HCT116 (cell line): ENCODE results near the gene ANKLE2. TPM values are rescaled to one million over a fixed set of nuclear protein-coding genes. Genes with fewer than 3 reads are reported as not detected.

Experiments
- ATAC-seq: fragments of 200-7000 bp; cut with Tn5 transposase; 2 replicates; pipeline ENCODE4 v1.9.1; 2020; ENCODE audit warnings: mild to moderate bottlenecking, moderate library complexity
- BruUV-seq: library from RNA; stranded (reverse); fragments of 400-500 nt; replicated peaks from 2 replicates; lab custom pipeline; 2021; lab: Mats Ljungman, UMichigan
- CTCF ChIA-PET: fragments of 300-600 bp; sonication (Branson Sonifier 250); formaldehyde crosslinking; loops from one replicate; lab custom pipeline; 2021; ENCODE audit warnings: antibody characterized with exemption; lab: Charles Lee
- POLR2A ChIA-PET: fragments of 300-600, 350-600 bp; sonication (Branson Sonifier 250); formaldehyde crosslinking; loops from one replicate; lab custom pipeline; 2021; ENCODE audit warnings: antibody characterized with exemption; lab: Charles Lee
- RAD21 ChIA-PET, 2 experiments: fragments of 300-600 bp; sonication (Branson Sonifier 250); formaldehyde crosslinking; loops; one replicate each; lab custom pipeline; 2023; ENCODE audit warnings: low total read pairs in 2 of 2; ENCODE audit not compliant: uncharacterized antibody in 2 of 2, unreplicated experiment in 2 of 2, low non-redundant PET in 1 of 2; lab: Charles Lee
- DNase-seq: peaks from one replicate; pipeline ENCODE4 v3.0.0-alpha.2; 2010; ENCODE audit warnings: low read depth, low spot score
- H2AFZ ChIP-seq: fragments of 200-600 bp; shearing (Covaris generic), sonication (generic); 2 replicates; pipeline ENCODE4 v1.6.1; 2017; ENCODE audit warnings: low read depth, mixed run types, mixed read lengths, antibody characterized with exemption, low read length; ENCODE audit not compliant: poor library complexity, severe bottlenecking
- H3K27ac ChIP-seq: 2 replicates; pipeline ENCODE4 v1.5.1; 2012; ENCODE audit warnings: low read depth, low read length
- H3K27me3 ChIP-seq: fragments of 200-600 bp; sonication (generic); 2 replicates; pipeline ENCODE4 v1.6.1; 2016; ENCODE audit warnings: mixed run types, low read length, mixed read lengths; ENCODE audit not compliant: insufficient read depth
- H3K36me3 ChIP-seq, 2 experiments: fragments of 200-500 bp in 1 of 2; fragments of 200-600 bp in 1 of 2; sonication (Bioruptor generic) in 1 of 2; sonication (generic) in 1 of 2; 2 replicates each; pipeline versions ENCODE4 v1.5.1 to v1.6.1; 2014 to 2016; ENCODE audit warnings: low read length in 2 of 2, inconsistent platforms in 1 of 2, mixed read lengths in 1 of 2, mixed run types in 1 of 2; ENCODE audit not compliant: insufficient read depth in 2 of 2, control insufficient read depth in 1 of 2
- H3K4me1 ChIP-seq, 2 experiments: fragments of 200-600 bp in 1 of 2; sonication (generic) in 1 of 2; 2 replicates each; pipeline versions ENCODE4 v1.5.1 to v1.6.1; 2012 to 2017; ENCODE audit warnings: low read length in 2 of 2, inconsistent platforms in 1 of 2, mild to moderate bottlenecking in 1 of 2, mixed read lengths in 1 of 2, mixed run types in 1 of 2, moderate library complexity in 1 of 2; ENCODE audit not compliant: insufficient read depth in 2 of 2, control insufficient read depth in 1 of 2
- H3K4me2 ChIP-seq: fragments of 200-600 bp; sonication (generic); 2 replicates; pipeline ENCODE4 v1.6.1; 2017; ENCODE audit warnings: mixed run types, low read length, mixed read lengths
- H3K4me3 ChIP-seq, 2 experiments: fragments of 200-600 bp in 1 of 2; sonication (generic) in 1 of 2; replicated peaks in 1 of 2; 2 replicates each; pipeline ENCODE4 v1.5.1; 2011 to 2016; ENCODE audit warnings: low read length in 2 of 2, control low read depth in 1 of 2, low read depth in 1 of 2, mild to moderate bottlenecking in 1 of 2, mixed read lengths in 1 of 2, mixed run types in 1 of 2
- H3K79me2 ChIP-seq: fragments of 200-600 bp; sonication (generic); 2 replicates; pipeline ENCODE4 v1.6.1; 2017; ENCODE audit warnings: mild to moderate bottlenecking, mixed run types, low read length, moderate library complexity, mixed read lengths; ENCODE audit not compliant: insufficient read depth
- H3K9ac ChIP-seq: fragments of 200-600 bp; sonication (generic); 2 replicates; pipeline ENCODE4 v1.6.1; 2016; ENCODE audit warnings: low read length, mixed read lengths
- H3K9me2 ChIP-seq: fragments of 200-600 bp; sonication (generic), shearing (Covaris generic); 2 replicates; pipeline ENCODE4 v1.6.1; 2017; ENCODE audit warnings: mixed run types, mild to moderate bottlenecking, moderate library complexity; ENCODE audit not compliant: insufficient read depth
- H3K9me3 ChIP-seq, 2 experiments: fragments of 200-500 bp in 1 of 2; fragments of 200-600 bp in 1 of 2; sonication (Bioruptor generic) in 1 of 2; sonication (generic) in 1 of 2; 2 replicates each; pipeline ENCODE4 v1.6.1; 2014 to 2017; ENCODE audit warnings: low read length in 2 of 2, mixed read lengths in 2 of 2, inconsistent platforms in 1 of 2, low read depth in 1 of 2, mild to moderate bottlenecking in 1 of 2, mixed run types in 1 of 2, moderate library complexity in 1 of 2; ENCODE audit not compliant: control insufficient read depth in 1 of 2, insufficient read depth in 1 of 2
- H4K20me1 ChIP-seq: fragments of 200-600 bp; sonication (generic), shearing (Covaris generic); 2 replicates; pipeline ENCODE4 v1.6.1; 2017; ENCODE audit warnings: mixed run types, mild to moderate bottlenecking, moderate library complexity; ENCODE audit not compliant: insufficient read depth
- ATF3 ChIP-seq: IDR thresholded peaks from 2 replicates; pipeline ENCODE4 v1.6.1; 2012
- CBX3 ChIP-seq: IDR thresholded peaks from 2 replicates; pipeline ENCODE4 v1.6.1; 2012; ENCODE audit warnings: low read depth
- CEBPB ChIP-seq: IDR thresholded peaks from 2 replicates; pipeline ENCODE4 v1.6.1; 2012; ENCODE audit warnings: low read depth
- CTCF ChIP-seq, 3 experiments: fragments of 200-600 bp in 1 of 3; sonication (generic) in 1 of 3; IDR thresholded peaks in 2 of 3; conservative IDR thresholded peaks in 1 of 3; 2 replicates each; pipeline ENCODE4 v1.5.1; 2012 to 2017; ENCODE audit warnings: low read depth in 2 of 3, low read length in 2 of 3, antibody characterized with exemption in 1 of 3, borderline replicate concordance in 1 of 3, control low read depth in 1 of 3, mild to moderate bottlenecking in 1 of 3, mixed read lengths in 1 of 3, mixed run types in 1 of 3, moderate library complexity in 1 of 3; ENCODE audit not compliant: insufficient read depth in 1 of 3
- ELF1 ChIP-seq: IDR thresholded peaks from 2 replicates; pipeline ENCODE4 v1.6.1; 2012; ENCODE audit warnings: low read depth, borderline replicate concordance
- EZH2phosphoT487 ChIP-seq: fragments of 200-600 bp; IDR thresholded peaks from 2 replicates; pipeline ENCODE4 v1.6.1; 2018; ENCODE audit warnings: antibody characterized with exemption, borderline replicate concordance
- JUND ChIP-seq: IDR thresholded peaks from 2 replicates; pipeline ENCODE4 v1.6.1; 2012
- MAX ChIP-seq: IDR thresholded peaks from 2 replicates; pipeline ENCODE4 v1.6.1; 2012
- SIN3A ChIP-seq: IDR thresholded peaks from 2 replicates; pipeline ENCODE4 v1.6.1; 2012; ENCODE audit warnings: low read depth
- SRF ChIP-seq: IDR thresholded peaks from 2 replicates; pipeline ENCODE4 v1.6.1; 2012; ENCODE audit warnings: low read depth
- ZBTB33 ChIP-seq: IDR thresholded peaks from 2 replicates; pipeline ENCODE4 v1.6.1; 2011; ENCODE audit warnings: mild to moderate bottlenecking, low read length, moderate library complexity; ENCODE audit not compliant: insufficient replicate concordance; ENCODE audit errors: extremely low read depth
- ZFX ChIP-seq: fragments of 450-650 bp; IDR thresholded peaks from 2 replicates; pipeline ENCODE4 v1.6.1; 2017
- ZNF274 ChIP-seq: fragments of 200-500 bp; sonication (Bioruptor generic); IDR thresholded peaks from 2 replicates; pipeline ENCODE4 v1.6.1; 2014; ENCODE audit warnings: mild to moderate bottlenecking, low read depth, low read length, inconsistent platforms
- intact Hi-C: fragments of 100-400 bp; cut with micrococcal nuclease; formaldehyde crosslinking; loops from 2 replicates; pipeline ENCODE4 v1.10.0; 2022
- total RNA-seq: library from RNA; stranded (reverse); gene quantifications from one replicate; pipeline ENCODE4 v1.2.1, GENCODE V29; 2021; ENCODE audit not compliant: unreplicated experiment

Gene ANKLE2
- total RNA-seq, 1 experiment from 2014 or later = 68.8 TPM

- TF ChIP-seq ZFX (no peak), ELF1 (no peak), CBX3 (no peak), ZNF274 (no peak), JUND (no peak)
- ChIA-PET POLR2A (no interaction called here), RAD21 (no interaction called here), CTCF (no interaction called here)
- Histone ChIP-seq H3K4me3 (no peak overlapping the region), H3K4me2 (no peak overlapping the region), H4K20me1 (no peaks in the 10 kb centered on the region), H3K36me3 (peaks cover 7 to 8% of the 10 kb centered on the region in 2 experiments; a peak in 3 of 4 replicates), H2AFZ (no peak overlapping the region), H3K27me3 (no peaks in the 10 kb centered on the region), H3K27ac (no peak overlapping the region), H3K9ac (no peak overlapping the region), H3K4me1 (no peaks in the 10 kb centered on the region), H3K79me2 (no peaks in the 10 kb centered on the region), H3K9me2 (no peaks in the 10 kb centered on the region), H3K9me3 (no peaks in the 10 kb centered on the region)
- ATAC-seq = peak; percentile 67
- intact Hi-C loops = no loop called here
- DNase-seq = no peak
- BruUV-seq = no TSS peak
These were observed 26.9 kb upstream of the ANKLE2 start for GRCh38 chr12:132788375-132789098.

- POLR2A ChIA-PET = no interaction called here
- Histone ChIP-seq H3K9ac (no peak overlapping the region), H3K36me3 (peaks cover 7 to 8% of the 10 kb centered on the region in 2 experiments; a peak in 3 of 4 replicates), H3K27ac (no peak overlapping the region), H2AFZ (no peak overlapping the region), H3K9me3 (no peaks in the 10 kb centered on the region), H3K4me1 (no peaks in the 10 kb centered on the region), H4K20me1 (no peaks in the 10 kb centered on the region), H3K27me3 (no peaks in the 10 kb centered on the region), H3K4me3 (no peak overlapping the region), H3K4me2 (no peak overlapping the region), H3K79me2 (no peaks in the 10 kb centered on the region), H3K9me2 (no peaks in the 10 kb centered on the region)
- ATAC-seq (peak; percentile 26; the same call in 1 of the 2 replicates), DNase-seq (no peak)
- RAD21 ChIA-PET = no interaction called here
- intact Hi-C loops = no loop called here
- CTCF ChIA-PET = no interaction called here
- no TSS peak for BruUV-seq
- no peak for TF ChIP-seq CTCF (IDR thresholded peaks at IDR 0.05 in 2 of 3, conservative IDR thresholded peaks at IDR 0.05 in 1 of 3; ENCODE audit: borderline replicate concordance in 1 of 3, insufficient read depth in 1 of 3, low read depth in 2 of 3, low read length in 2 of 3)
- TF ChIP-seq ATF3 = no peak
- no peak for TF ChIP-seq EZH2phosphoT487
- TF ChIP-seq ZFX = no peak
- no peak for TF ChIP-seq CEBPB
- TF ChIP-seq MAX = no peak
- no peak for TF ChIP-seq SRF
- TF ChIP-seq ZBTB33 = no peak
- no peak for TF ChIP-seq SIN3A
These were observed 26.2 kb upstream of the ANKLE2 start for GRCh38 chr12:132787877-132788276.
